Gastrocnemius medialis (tissue), 4 donors: ENCODE results near the gene ABHD17A.
"Not testable (repeated sequence)": the region's sequence is repeated elsewhere in the genome, so short reads cannot be mapped to it uniquely, and the experiment has no call there.

Experiments used
- POLR2A ChIP-seq, 2 donors: fragments of 450-650 bp; IDR thresholded peaks; one replicate each; pipeline ENCODE4 v1.6.1; 2017; ENCODE audit warnings: antibody characterized with exemption in 2 of 2, mild to moderate bottlenecking in 2 of 2, moderate library complexity in 2 of 2
- TF ChIP-seq, protein P1 (sequence below), 5 experiments: fragments of 450-650 bp in 3 of 5; fragments of 200-600 bp in 2 of 5; sonication (generic) in 2 of 5; IDR thresholded peaks in 4 of 5; conservative IDR thresholded peaks in 1 of 5; 1 replicate in 4 of 5; 2 replicates in 1 of 5; pipeline ENCODE4 v1.5.1; 2016 to 2019; ENCODE audit warnings: antibody characterized with exemption in 5 of 5, mild to moderate bottlenecking in 3 of 5, moderate library complexity in 3 of 5

- TF ChIP-seq, protein P1, sequence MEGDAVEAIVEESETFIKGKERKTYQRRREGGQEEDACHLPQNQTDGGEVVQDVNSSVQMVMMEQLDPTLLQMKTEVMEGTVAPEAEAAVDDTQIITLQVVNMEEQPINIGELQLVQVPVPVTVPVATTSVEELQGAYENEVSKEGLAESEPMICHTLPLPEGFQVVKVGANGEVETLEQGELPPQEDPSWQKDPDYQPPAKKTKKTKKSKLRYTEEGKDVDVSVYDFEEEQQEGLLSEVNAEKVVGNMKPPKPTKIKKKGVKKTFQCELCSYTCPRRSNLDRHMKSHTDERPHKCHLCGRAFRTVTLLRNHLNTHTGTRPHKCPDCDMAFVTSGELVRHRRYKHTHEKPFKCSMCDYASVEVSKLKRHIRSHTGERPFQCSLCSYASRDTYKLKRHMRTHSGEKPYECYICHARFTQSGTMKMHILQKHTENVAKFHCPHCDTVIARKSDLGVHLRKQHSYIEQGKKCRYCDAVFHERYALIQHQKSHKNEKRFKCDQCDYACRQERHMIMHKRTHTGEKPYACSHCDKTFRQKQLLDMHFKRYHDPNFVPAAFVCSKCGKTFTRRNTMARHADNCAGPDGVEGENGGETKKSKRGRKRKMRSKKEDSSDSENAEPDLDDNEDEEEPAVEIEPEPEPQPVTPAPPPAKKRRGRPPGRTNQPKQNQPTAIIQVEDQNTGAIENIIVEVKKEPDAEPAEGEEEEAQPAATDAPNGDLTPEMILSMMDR (IDR thresholded peaks at IDR 0.05 in 4 of 5, conservative IDR thresholded peaks at IDR 0.05 in 1 of 5): not testable (repeated sequence)
- not testable (repeated sequence) for TF ChIP-seq POLR2A (IDR thresholded peaks at IDR 0.05)
Measured at GRCh38 chr19:1879982-1880381, 5.3 kb downstream of the ABHD17A start.
